ENCODE data around the gene B4GALT5.

GRCh38 chr20:49585585-49586245 is 128.0 kb downstream of the B4GALT5 start:
- TF ChIP-seq SIN3A (IDR thresholded peaks at IDR 0.05; ENCODE audit: borderline replicate concordance, insufficient read depth, low read length) (no peak), REST (IDR thresholded peaks at IDR 0.05; ENCODE audit: insufficient read depth in 1 of 2, low read depth in 2 of 2, low read length in 2 of 2) (no peak), POLR2AphosphoS5 (IDR thresholded peaks at IDR 0.05; ENCODE audit: low read depth, low read length) (no peak)

All from PFSK-1 (cell line).